Activated naive CD8-positive, alpha-beta T cell treated with anti-CD3 and anti-CD28 coated beads, Interleukin-2, amount 50 U/mL, for 24 hours (primary cell): ENCODE data around the gene SREBF1.

Experiments used
- ATAC-seq: fragments of 150-1000 bp; cut with Tn5 transposase; one replicate; pipeline ENCODE4 v1.10.0; 2021
- DNase-seq: peaks from one replicate; pipeline ENCODE4 v3.0.0; 2021
- H3K27ac Mint-ChIP-seq: one replicate; pipeline ENCODE4 v1.8.0; 2021; ENCODE audit warnings: mild to moderate bottlenecking, mixed read lengths
- H3K27me3 Mint-ChIP-seq: one replicate; pipeline ENCODE4 v1.8.0; 2021; ENCODE audit warnings: mixed read lengths
- H3K36me3 Mint-ChIP-seq: one replicate; pipeline ENCODE4 v1.8.0; 2021; ENCODE audit warnings: low read depth, mixed read lengths
- H3K4me1 Mint-ChIP-seq: one replicate; pipeline ENCODE4 v1.8.0; 2021; ENCODE audit warnings: mixed read lengths
- H3K4me3 Mint-ChIP-seq: one replicate; pipeline ENCODE4 v1.8.0; 2021; ENCODE audit warnings: mild to moderate bottlenecking, moderate library complexity, mixed read lengths
- H3K9me3 Mint-ChIP-seq: one replicate; pipeline ENCODE4 v1.8.0; 2021; ENCODE audit warnings: mixed read lengths

The SREBF1 gene

GRCh38 chr17:17849147-17849820, 12.5 kb upstream of the SREBF1 start:
- peak overlapping the region; percentile 19 for H3K4me3 Mint-ChIP-seq

GRCh38 chr17:17848311-17849082, 11.7 kb upstream of the SREBF1 start:
- Mint-ChIP-seq H3K36me3 (no peaks in the 10 kb centered on the region), H3K27me3 (no peaks in the 10 kb centered on the region), H3K27ac (peak overlapping the region; percentile 90), H3K4me1 (peaks cover 66% of the 10 kb centered on the region), H3K4me3 (peak overlapping the region; percentile 19), H3K9me3 (no peaks in the 10 kb centered on the region)
- DNase-seq (no peak), ATAC-seq (no peak)

More at GRCh38 chr17:17849147-17849820, 12.5 kb upstream of the SREBF1 start:
- ATAC-seq = peak; percentile 77
- DNase-seq = peak; percentile 87
- H3K36me3 Mint-ChIP-seq = no peaks in the 10 kb centered on the region
- H3K27ac Mint-ChIP-seq = peak overlapping the region; percentile 90
- H3K4me1 Mint-ChIP-seq = peaks cover 74% of the 10 kb centered on the region
- no peaks in the 10 kb centered on the region for H3K9me3 Mint-ChIP-seq
- no peaks in the 10 kb centered on the region for H3K27me3 Mint-ChIP-seq

- peaks cover 58% of the 10 kb centered on the region for H3K4me1 Mint-ChIP-seq
- H3K9me3 Mint-ChIP-seq = no peaks in the 10 kb centered on the region
- no peak overlapping the region for H3K4me3 Mint-ChIP-seq
- ATAC-seq = no peak
- H3K36me3 Mint-ChIP-seq = no peaks in the 10 kb centered on the region
- no peak for DNase-seq
- H3K27ac Mint-ChIP-seq = no peak overlapping the region
- no peaks in the 10 kb centered on the region for H3K27me3 Mint-ChIP-seq
Observed at GRCh38 chr17:17847726-17848125, 10.9 kb upstream of the SREBF1 start.

DNA sequence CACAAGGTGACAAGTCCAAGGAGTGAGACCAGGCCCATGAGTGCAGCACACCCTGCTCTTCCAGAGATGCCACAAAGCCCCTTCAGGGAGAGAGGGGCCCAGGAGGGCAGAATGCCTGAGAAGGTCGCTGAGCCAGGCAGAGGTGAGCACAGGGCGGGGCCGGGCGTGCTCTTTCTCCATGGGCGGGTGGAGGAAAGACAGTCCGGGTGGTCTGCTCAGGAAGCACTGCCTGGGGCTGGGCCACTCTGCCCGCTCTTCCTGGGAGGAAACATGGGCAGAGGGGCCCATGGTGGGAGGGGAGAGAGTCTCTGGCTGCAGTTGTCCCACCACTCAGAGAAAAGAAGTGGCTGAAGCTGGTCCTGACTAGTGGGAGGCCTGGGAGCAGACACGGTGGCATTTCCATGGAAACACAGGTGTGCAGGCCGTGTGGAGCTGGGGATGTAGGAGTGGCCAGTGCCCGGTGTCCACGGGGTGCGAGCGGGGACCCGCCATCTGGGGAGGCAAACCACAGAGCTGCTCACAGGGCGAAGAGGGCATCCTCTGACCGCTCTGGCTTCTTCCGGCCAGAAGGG, 10.4 kb upstream of the SREBF1 start:
- Mint-ChIP-seq H3K27ac (no peak overlapping the region), H3K4me1 (peaks cover 53% of the 10 kb centered on the region), H3K4me3 (no peak overlapping the region), H3K36me3 (no peaks in the 10 kb centered on the region), H3K27me3 (no peaks in the 10 kb centered on the region), H3K9me3 (no peaks in the 10 kb centered on the region)
- DNase-seq (no peak), ATAC-seq (no peak)

DNA sequence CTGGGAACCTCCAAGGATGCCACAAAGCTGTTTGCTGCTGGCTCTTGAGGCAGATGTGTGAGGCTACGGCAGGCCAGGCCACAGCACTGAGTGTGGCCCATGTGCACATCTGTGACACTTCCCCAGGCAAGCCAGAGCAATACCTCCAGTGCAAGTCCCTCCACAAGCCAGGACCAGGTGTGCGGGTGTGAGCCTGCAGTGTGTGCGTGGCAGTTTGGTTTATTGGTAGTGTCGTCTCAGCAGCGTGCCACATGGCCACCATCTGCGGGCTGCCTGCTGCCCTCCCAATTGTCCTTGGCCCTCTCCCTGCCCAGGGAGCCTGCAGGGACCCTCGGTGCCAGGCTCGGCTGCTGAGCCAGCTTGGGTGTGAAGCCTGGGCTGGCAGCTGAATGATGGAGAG, 9.9 kb upstream of the SREBF1 start:
- DNase-seq (no peak), ATAC-seq (no peak)
- Mint-ChIP-seq H3K4me3 (no peak overlapping the region), H3K27ac (no peak overlapping the region), H3K9me3 (no peaks in the 10 kb centered on the region), H3K4me1 (peaks cover 47% of the 10 kb centered on the region), H3K36me3 (no peaks in the 10 kb centered on the region), H3K27me3 (no peaks in the 10 kb centered on the region)

GRCh38 chr17:17846003-17846402, 9.2 kb upstream of the SREBF1 start:
- Mint-ChIP-seq H3K4me3 (no peak overlapping the region), H3K4me1 (peaks cover 44% of the 10 kb centered on the region), H3K9me3 (no peaks in the 10 kb centered on the region), H3K27ac (no peak overlapping the region), H3K36me3 (no peaks in the 10 kb centered on the region), H3K27me3 (no peaks in the 10 kb centered on the region)
- DNase-seq (no peak), ATAC-seq (no peak)

- Mint-ChIP-seq H3K4me1 (peaks cover 40% of the 10 kb centered on the region), H3K27me3 (no peaks in the 10 kb centered on the region), H3K9me3 (no peaks in the 10 kb centered on the region), H3K36me3 (no peaks in the 10 kb centered on the region), H3K4me3 (no peak overlapping the region), H3K27ac (no peak overlapping the region)
- DNase-seq (no peak), ATAC-seq (no peak)
Observed at GRCh38 chr17:17845046-17845775, 8.4 kb upstream of the SREBF1 start.

DNA sequence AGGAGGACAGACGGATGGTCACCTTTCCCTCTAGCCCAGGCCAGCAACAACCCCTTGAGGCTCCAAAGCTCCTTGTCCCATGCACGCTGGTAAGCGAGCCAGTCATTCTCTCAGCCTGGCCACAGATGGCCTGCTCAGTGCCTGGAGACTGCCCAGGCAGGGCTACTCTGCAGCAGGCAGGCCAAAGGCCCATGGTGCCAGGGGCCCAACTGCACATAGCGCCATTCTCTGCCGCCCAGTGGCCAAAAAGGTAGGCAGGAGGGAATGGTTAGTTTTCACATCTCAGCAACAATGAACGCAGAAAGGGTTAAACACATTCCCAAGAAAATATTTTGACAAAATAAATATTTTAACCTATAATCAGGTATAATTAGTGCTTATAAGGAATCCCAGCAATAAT, 7.7 kb upstream of the SREBF1 start:
- H3K36me3 Mint-ChIP-seq = no peaks in the 10 kb centered on the region
- no peaks in the 10 kb centered on the region for H3K9me3 Mint-ChIP-seq
- H3K4me1 Mint-ChIP-seq = peaks cover 37% of the 10 kb centered on the region
- H3K27me3 Mint-ChIP-seq = no peaks in the 10 kb centered on the region
- no peak overlapping the region for H3K4me3 Mint-ChIP-seq
- ATAC-seq (no peak), DNase-seq (no peak)
- H3K27ac Mint-ChIP-seq = no peak overlapping the region

DNA sequence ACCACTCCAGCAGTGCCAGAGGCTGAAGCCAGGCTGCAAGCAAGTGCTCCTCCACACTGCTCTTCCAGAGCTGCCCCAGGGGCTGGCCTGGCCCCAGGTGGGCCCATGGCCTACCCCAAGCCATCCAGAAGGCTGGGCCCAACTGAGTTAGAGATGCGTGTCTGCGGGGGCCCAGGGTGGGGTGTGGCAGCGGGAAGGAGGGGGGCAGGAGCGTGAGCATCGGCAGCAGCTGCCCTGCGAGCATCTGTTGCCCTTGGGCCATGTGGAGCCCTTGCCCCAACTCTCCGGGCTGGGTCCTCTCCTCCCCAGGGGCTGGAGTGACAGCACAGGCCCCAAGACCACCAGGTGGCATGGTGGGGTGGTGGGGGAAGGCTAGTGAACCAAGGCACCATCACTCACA, 7.3 kb upstream of the SREBF1 start:
- Mint-ChIP-seq H3K36me3 (no peaks in the 10 kb centered on the region), H3K4me3 (no peak overlapping the region), H3K9me3 (no peaks in the 10 kb centered on the region), H3K27ac (no peak overlapping the region), H3K4me1 (peaks cover 37% of the 10 kb centered on the region), H3K27me3 (no peaks in the 10 kb centered on the region)
- DNase-seq (no peak), ATAC-seq (no peak)

GRCh38 chr17:17843096-17843495, 6.3 kb upstream of the SREBF1 start:
- H3K4me1 Mint-ChIP-seq = peaks cover 37% of the 10 kb centered on the region
- no peak for ATAC-seq
- no peaks in the 10 kb centered on the region for H3K9me3 Mint-ChIP-seq
- no peaks in the 10 kb centered on the region for H3K27me3 Mint-ChIP-seq
- no peak overlapping the region for H3K4me3 Mint-ChIP-seq
- no peaks in the 10 kb centered on the region for H3K36me3 Mint-ChIP-seq
- no peak overlapping the region for H3K27ac Mint-ChIP-seq
- DNase-seq = no peak

DNA sequence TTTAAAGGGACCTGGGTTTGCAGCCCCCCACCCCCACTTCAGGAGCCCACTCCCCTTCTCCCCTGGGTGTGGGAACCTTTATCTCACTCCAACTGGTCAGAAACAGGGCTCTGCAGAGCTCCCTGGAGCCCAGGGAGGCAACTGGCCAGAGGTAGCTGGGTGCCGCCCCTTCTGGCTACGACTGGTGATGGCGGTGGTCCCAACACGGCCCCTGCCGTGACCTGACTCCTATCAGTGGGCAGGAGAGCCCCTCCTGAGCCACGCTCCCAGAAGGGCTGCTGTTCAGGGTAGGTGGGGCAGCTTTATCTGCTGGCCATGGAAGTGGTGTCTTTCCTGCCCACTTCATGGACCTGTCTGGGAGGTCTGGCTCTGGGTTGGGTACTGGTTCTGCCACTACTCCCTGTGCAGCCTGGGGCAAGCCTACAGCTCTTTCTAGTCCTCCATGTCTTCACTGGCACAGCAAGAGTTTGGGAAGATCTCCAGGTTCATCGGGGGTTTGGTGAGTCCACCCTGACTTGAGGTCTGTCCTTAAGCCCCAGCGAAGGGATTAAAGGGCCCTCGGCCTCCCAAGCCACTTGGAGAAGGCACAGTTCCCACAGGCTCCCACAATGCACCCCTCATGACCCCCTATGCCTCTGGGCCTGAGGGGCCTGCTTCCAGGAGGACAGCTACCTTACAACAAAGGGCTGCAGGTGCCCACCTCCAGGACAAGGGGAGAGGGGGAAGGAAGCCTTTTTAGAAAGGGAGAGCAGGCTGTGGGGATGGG, 5.5 kb upstream of the SREBF1 start:
- H3K27ac Mint-ChIP-seq = no peak overlapping the region

GRCh38 chr17:17841601-17842025, 4.8 kb upstream of the SREBF1 start:
- ATAC-seq = no peak
- H3K4me3 Mint-ChIP-seq = no peak overlapping the region
- peaks cover 37% of the 10 kb centered on the region for H3K4me1 Mint-ChIP-seq
- no peak overlapping the region for H3K27ac Mint-ChIP-seq
- no peak for DNase-seq
- H3K27me3 Mint-ChIP-seq = no peaks in the 10 kb centered on the region
- H3K36me3 Mint-ChIP-seq = no peaks in the 10 kb centered on the region
- H3K9me3 Mint-ChIP-seq = no peaks in the 10 kb centered on the region

More for the DNA sequence above, 5.5 kb upstream of the SREBF1 start:
- H3K9me3 Mint-ChIP-seq = no peaks in the 10 kb centered on the region
- H3K36me3 Mint-ChIP-seq = no peaks in the 10 kb centered on the region
- no peaks in the 10 kb centered on the region for H3K27me3 Mint-ChIP-seq
- ATAC-seq (no peak), DNase-seq (no peak)
- H3K4me3 Mint-ChIP-seq = no peak overlapping the region
- H3K4me1 Mint-ChIP-seq = peaks cover 37% of the 10 kb centered on the region

DNA sequence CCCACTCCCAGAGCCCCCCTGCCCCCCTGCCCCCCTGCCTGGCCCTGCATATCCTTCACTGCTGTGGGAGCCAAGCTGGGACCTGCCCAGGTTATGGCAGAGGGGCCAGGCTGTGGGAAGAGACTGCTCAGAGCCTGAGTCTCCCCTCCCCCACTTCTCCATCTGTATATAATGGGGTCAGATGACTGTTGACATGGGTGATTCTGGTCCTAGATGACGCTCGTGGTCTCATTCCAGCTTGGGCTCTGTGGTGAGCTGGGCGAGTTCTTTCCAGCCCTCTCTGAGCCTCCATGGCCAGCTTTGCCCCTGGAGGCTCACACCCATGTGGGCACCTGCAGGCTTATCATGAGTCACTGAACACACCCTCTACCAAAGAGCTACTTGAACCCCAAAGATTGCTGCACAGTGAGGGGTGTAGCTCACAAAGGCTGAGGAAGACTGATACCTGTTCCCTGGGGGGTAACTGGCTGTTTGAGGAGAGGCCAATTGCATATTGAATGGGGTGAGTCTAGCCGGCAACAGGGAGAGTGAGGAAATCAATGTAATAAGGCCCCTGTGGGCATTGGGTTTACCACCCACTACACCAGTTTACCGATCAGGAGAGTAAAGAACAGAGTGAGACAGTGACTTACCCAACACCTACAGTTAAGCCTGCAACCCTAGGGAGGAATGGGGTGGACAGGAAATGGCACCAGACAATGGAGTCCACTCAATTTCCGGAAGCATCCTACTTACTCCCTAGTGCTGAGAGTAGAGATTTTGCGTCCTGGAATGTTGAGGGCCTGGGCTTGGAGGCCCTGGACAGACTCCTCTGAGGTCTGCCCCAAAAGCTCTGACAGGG, 4.2 kb upstream of the SREBF1 start:
- ATAC-seq = no peak

More for the DNA sequence above, 4.2 kb upstream of the SREBF1 start:
- no peak for DNase-seq
- H3K27me3 Mint-ChIP-seq = no peaks in the 10 kb centered on the region
- H3K9me3 Mint-ChIP-seq = no peaks in the 10 kb centered on the region
- peaks cover under 1% of the 10 kb centered on the region for H3K36me3 Mint-ChIP-seq
- peak overlapping the region; percentile 69 for H3K4me3 Mint-ChIP-seq
- H3K4me1 Mint-ChIP-seq = peaks cover 39% of the 10 kb centered on the region
- peak overlapping the region; percentile 79 for H3K27ac Mint-ChIP-seq
